AG09319 (cell line): ENCODE results near the gene UBR2.
"Not testable (repeated sequence)": the region's sequence is repeated elsewhere in the genome, so short reads cannot be mapped to it uniquely, and the experiment has no call there.

Experiments used
- DNase-seq: peaks from one replicate; pipeline ENCODE4 v3.0.0-alpha.2; 2010; ENCODE audit warnings: low read depth; ENCODE audit errors: extremely low read depth
- TF ChIP-seq, protein P1 (sequence below): IDR thresholded peaks from 2 replicates; pipeline ENCODE4 v1.5.1; 2011; ENCODE audit warnings: low read depth, mild to moderate bottlenecking, inconsistent platforms, low read length, moderate library complexity

The UBR2 gene

DNA sequence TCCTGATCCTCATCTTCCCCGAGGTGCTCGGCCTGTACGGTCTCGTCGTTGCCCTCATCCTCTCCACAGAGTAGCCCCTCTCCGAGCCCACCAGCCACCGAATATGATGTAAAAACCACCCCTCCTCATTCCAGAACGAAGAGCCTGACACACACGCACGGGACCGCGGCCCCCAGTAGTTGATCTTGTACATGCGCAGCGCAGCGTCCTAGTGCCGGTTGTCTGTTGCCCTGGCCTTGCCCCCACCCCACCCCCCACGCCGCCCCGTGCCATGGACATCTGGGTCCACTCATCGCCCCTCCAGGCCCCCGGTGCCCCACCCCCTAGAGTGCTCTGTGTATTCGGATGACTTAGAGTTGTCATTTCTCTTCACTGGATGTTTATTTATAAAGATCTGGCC, 163.8 kb downstream of the UBR2 start:
- TF ChIP-seq, protein P1, sequence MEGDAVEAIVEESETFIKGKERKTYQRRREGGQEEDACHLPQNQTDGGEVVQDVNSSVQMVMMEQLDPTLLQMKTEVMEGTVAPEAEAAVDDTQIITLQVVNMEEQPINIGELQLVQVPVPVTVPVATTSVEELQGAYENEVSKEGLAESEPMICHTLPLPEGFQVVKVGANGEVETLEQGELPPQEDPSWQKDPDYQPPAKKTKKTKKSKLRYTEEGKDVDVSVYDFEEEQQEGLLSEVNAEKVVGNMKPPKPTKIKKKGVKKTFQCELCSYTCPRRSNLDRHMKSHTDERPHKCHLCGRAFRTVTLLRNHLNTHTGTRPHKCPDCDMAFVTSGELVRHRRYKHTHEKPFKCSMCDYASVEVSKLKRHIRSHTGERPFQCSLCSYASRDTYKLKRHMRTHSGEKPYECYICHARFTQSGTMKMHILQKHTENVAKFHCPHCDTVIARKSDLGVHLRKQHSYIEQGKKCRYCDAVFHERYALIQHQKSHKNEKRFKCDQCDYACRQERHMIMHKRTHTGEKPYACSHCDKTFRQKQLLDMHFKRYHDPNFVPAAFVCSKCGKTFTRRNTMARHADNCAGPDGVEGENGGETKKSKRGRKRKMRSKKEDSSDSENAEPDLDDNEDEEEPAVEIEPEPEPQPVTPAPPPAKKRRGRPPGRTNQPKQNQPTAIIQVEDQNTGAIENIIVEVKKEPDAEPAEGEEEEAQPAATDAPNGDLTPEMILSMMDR: no peak

DNA sequence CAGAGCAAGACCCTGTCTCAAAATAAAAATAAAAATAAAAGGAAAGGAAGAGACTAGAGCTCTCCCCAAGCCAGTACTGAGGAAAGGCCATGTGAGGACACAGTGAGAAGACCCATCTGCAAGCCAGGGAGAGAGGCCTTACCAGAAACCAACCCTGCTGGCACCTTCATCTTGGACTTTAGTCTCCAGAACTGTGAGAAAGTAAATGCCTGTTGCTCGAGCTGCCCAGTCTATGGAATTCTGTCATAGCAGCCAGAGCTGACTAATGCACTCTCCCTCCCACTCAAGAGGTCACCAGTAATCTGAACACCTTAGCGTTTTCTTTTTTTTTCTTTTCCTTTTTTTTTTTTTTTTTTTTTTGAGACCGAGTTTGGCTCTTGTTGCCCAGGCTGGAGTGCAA, 165.9 kb downstream of the UBR2 start:
- TF ChIP-seq, protein P1: no peak
- DNase-seq: no peak

More for the DNA sequence above, 163.8 kb downstream of the UBR2 start:
- no peak for DNase-seq

DNA sequence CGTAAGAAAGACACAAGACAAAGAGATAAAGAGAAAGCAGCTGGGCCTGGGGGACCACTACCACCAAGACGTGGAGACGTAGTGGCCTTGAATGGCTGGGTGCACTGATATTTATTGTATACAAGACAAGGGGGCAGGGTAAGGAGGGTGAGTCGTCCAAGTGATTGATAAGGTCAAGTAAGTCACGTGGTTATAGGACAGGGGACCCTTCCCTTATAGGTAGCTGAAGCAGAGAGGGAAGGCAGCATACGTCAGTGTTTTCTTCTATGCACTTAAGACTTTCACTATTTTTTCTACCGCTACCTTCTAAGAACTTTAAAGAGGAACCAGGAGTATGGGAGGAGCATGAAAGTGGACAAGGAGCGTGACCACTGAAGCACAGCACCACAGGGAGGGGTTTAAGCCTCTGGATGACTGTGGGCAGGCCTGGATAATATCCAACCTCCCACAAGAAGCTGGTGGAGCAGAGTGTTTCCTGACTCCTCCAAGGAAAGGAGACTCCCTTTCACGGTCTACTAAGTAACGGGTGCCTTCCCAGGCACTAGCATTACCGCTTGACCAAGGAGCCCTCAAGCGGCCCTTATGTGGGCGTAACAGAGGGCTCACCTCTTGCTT, 170.1 kb downstream of the UBR2 start:
- DNase-seq: not testable (repeated sequence)

DNA sequence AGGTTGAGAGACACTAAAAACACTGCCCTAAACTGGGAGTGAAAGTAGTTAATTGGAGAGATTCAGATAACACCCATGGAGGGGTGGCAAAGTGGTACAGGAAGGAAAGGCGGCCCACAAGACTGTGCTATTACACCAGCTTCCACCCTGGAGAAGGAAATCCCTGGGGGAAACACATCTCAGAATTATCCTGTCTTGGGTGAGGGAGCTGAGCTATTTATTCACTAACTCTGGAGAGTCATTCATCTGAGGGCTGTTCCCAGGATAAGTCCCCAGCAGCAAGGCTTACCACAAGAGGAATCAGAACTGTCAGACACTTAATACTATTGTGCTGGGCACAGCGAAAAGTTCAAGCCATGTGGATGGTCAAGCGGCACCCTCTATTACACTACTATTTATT, 172.1 kb downstream of the UBR2 start:
- no peak for DNase-seq
- TF ChIP-seq, protein P1: no peak

DNA sequence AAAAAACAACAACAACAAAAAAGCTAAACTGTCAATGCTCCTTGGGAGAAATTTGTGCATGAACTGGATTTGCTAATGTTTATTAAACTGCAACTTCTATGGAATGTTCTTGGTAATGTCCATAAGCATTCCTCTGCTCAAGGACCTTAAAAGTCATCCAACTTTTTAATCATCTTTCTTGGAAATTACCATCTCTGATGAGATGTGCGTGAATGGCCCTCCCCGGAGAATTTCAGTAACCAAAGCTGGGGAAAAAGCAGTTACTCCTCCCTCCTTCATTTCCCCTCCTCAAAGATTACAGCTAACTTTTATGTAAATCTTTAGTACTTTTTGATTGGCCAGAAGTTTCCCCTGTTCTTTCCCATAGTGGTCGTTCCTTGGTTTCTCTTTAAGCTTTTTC, 176.9 kb downstream of the UBR2 start:
- TF ChIP-seq, protein P1: no peak
- peak; percentile 74 for DNase-seq

DNA sequence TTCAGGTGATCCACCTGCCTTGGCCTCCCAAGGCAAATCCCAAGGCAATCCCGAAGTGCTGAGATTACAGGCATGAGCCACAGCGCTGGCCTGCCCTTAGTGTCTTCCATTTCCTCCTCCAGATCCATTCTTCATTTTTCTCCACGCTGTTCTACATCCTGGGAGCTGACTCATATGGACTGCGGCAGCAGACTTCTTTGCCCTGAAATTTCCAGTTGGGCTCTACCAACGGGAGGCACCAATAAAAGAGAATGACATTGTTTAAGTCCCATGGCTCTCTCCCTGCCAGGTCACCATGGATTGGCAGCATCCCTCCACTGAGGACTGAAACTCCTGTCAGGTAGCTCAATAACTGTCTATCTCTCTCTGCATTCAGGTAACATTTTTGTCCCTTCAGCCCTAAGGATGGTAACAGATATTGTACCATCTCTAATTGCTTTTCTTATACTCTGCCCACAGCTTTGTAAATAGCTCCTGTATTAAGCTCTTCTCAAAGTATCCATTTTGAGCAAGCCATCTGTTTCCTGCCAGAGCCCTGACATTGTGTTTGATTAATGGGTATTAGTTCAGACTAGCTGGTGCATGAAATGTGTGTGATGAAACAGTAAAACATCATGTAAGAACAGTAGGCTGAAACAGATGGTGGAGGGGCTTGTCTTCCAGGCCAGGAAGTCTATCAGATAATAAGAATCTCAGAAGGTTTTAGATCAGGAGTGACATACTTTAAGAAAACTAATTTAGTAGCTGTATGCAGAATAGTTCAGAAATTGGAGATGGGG, 178.5 kb downstream of the UBR2 start:
- TF ChIP-seq, protein P1: no peak
- peak; percentile 52 for DNase-seq
